H1 (cell line): ENCODE measurements around the gene TLR4. TPM values are rescaled to one million over a fixed set of nuclear protein-coding genes. Genes with fewer than 3 reads are reported as not detected.

Experiments used
- ASH2L ChIP-seq: fragments of 200-600, 300-600 bp; sonication (generic); IDR thresholded peaks from one replicate; pipeline ENCODE4 v1.7.1; 2017; ENCODE audit warnings: low read length
- SP4 ChIP-seq: IDR thresholded peaks from 2 replicates; pipeline ENCODE4 v1.6.1; 2012; ENCODE audit warnings: low read length, inconsistent platforms
- polyA plus RNA-seq, 7 experiments: library from polyadenylated mRNA; depleted of rRNA in 3 of 7; stranded (reverse) in 5 of 7; unstranded in 2 of 7; fragments of >200 nt in 5 of 7; fragments of 200-250 nt in 2 of 7; gene quantifications; 1 replicate in 5 of 7; 2 replicates in 1 of 7; 4 replicates in 1 of 7; pipeline versions ENCODE4 v1.2.1 to v1.2.3, GENCODE V29; 2011 to 2013; ENCODE audit warnings: missing spikeins in 2 of 7, mixed read lengths in 2 of 7
- total RNA-seq: library from RNA; stranded (reverse); fragmentation: NEBNext Ultra II Directional; extraction: Animal tissue kit (Norgen Biotek cat#: 25700); gene quantifications from 2 replicates; pipeline ENCODE4 v1.2.1, GENCODE V29; 2021

The TLR4 gene
- total and polyA plus RNA-seq, 2 of the 8 experiments (the other 6 are each of a cell fraction or from before 2014, with no cell fraction given): 0.02 to 0.17 TPM

DNA sequence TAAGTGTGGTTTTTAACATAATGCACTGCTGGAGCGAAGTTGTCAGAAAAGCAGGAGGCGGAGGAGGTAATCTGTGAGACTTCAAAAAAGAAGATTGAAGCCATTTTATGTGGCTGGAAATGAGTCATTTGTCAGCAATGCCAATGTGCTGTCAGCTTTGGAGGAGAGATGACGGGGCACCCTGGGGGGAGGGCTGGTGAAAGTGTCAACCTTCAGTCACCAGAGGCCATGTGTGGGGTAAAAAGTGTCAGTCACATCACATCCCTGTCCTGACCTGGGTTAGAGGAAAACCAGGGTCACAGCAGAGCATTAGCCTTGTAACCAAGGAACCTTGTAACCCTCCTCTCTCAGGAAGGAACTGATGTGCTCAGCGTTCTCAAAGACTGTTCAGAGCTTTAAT, 59.1 kb downstream of the TLR4 start (continued):
- TF ChIP-seq ASH2L (no peak), SP4 (no peak)
